ENCODE results near the gene FAM156A.
"Not testable (repeated sequence)": the region's sequence is repeated elsewhere in the genome, so short reads cannot be mapped to it uniquely, and the experiment has no call there.

FAM156A gene

DNA sequence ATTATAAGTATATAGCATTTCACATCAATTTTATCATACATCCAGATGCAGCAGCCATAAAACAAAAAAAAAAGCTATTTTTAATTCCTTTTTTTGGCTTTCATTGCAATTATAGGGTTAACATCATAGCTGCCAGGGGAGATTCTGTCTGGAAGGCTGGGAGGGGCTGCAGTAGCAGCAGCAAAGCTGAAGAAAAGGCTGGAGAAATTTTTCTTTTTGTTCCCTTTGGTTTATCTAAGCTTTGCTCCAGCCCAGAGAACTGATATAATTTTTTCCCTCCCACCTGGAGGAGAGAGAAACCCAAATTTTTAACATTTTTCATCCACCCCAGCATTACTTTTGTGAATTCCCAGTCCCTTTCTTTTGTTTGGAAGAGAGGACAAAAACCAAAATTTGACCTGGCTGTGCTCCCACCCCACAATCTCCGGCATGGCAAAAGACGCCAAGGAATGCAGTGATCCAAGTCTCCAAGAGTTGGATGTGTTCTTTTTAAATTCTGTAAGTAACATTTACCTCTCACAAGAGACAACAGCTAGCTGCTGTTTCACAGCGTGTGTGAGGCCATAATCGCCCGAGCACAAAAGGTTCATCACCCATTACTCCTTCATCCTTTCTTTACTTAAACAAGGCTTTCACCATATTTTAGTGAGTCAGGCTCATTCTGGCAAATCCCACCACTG, 25.1 kb upstream of the FAM156A start:
- Mint-ChIP-seq H3K36me3 (no peaks in the 10 kb centered on the region), H3K4me1 (no peaks in the 10 kb centered on the region), H3K9me3 (no peaks in the 10 kb centered on the region), H3K4me3 (no peak overlapping the region), H3K27me3 (no peaks in the 10 kb centered on the region), H3K27ac (no peak overlapping the region)
- DNase-seq: no peak
- CTCF ChIA-PET: no interaction called here

DNA sequence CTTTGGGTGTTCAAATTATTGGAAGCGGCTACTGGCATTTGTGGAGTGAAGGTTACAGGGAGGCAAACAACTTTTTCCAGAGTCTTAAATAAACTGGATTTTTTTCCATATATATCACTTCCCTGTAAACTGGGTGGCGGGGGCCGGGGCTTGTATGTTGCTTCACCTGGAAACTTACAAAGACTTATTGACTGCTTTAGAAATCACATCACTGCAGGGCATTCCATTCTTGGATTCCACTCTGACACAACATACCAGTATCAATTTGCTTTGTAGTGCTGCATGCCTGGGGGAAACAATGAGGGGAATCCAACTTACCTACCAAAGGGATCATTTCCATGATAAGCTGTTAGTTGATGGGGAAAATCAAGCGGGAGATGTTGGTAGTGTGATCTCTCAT, 21.7 kb upstream of the FAM156A start:
- Mint-ChIP-seq H3K4me1 (no peaks in the 10 kb centered on the region), H3K27me3 (no peaks in the 10 kb centered on the region), H3K27ac (no peak overlapping the region), H3K4me3 (no peak overlapping the region), H3K9me3 (no peaks in the 10 kb centered on the region), H3K36me3 (no peaks in the 10 kb centered on the region)
- CTCF ChIA-PET: no interaction called here
- no peak for DNase-seq

DNA sequence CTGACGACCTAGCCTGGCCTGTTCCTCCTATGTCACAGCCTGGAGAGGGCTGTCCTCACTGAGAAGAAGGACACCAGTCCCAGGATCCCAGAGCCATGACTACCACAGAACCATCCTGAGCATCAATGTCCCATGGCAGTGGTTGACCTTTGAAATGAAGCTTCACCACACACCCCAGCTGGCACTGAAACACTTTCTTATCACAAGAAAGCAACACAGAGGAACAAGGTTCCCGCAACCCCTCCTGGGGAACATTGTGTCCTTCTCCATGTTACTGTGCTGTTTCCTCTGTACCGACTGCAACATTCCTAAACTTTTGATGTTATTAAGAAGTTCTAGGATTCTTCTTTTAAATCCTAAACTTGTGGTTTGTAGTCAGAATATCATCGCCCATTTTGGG, 21.2 kb upstream of the FAM156A start:
- H3K27me3 Mint-ChIP-seq: no peaks in the 10 kb centered on the region
- H3K27ac Mint-ChIP-seq: no peak overlapping the region
- no peaks in the 10 kb centered on the region for H3K4me1 Mint-ChIP-seq
- CTCF ChIA-PET: no interaction called here
- no peak overlapping the region for H3K4me3 Mint-ChIP-seq
- no peaks in the 10 kb centered on the region for H3K36me3 Mint-ChIP-seq
- no peaks in the 10 kb centered on the region for H3K9me3 Mint-ChIP-seq
- DNase-seq: no peak

DNA sequence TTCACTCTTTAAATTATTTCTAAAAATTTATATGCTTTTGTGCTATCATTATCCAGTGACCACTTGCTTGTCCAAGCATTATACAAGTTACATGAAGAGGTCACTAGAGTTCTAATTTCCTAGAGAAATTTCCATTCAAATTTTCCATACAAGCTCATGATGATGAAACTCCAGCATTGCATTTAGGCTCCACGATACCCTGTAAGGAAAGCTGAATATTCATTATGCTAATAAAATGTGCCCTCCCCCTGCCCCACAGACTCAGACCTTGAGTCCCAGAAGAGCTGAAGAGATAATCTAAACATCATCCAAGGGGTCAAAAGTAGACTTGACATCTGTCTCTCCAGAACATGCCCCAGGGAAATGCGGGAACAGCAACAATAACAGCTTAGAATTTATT, 19.6 kb upstream of the FAM156A start:
- Mint-ChIP-seq H3K36me3 (no peaks in the 10 kb centered on the region), H3K4me3 (no peak overlapping the region), H3K4me1 (no peaks in the 10 kb centered on the region), H3K9me3 (no peaks in the 10 kb centered on the region), H3K27ac (no peak overlapping the region), H3K27me3 (no peaks in the 10 kb centered on the region)
- DNase-seq: no peak
- CTCF ChIA-PET: no interaction called here

DNA sequence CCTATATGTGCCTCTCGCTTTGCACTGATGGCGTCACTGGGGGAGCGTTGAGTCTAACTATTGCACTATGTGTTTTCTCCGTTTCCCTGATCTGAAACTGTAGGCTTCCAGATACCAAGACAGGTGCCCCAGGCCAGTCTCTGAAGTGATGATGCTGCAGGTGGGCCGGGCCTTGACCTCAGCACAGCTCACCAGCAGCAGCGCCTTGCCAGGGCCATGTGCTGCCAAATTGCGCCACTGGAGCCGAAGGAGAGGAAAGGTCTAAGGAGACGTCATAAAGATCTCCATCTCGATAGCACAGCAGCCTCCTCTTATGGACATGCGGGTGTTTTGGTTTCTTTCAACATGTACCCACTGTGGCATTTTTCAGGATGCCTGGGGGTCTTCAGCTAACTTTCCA, 17.3 kb upstream of the FAM156A start:
- H3K4me1 Mint-ChIP-seq: not testable (repeated sequence)

DNA sequence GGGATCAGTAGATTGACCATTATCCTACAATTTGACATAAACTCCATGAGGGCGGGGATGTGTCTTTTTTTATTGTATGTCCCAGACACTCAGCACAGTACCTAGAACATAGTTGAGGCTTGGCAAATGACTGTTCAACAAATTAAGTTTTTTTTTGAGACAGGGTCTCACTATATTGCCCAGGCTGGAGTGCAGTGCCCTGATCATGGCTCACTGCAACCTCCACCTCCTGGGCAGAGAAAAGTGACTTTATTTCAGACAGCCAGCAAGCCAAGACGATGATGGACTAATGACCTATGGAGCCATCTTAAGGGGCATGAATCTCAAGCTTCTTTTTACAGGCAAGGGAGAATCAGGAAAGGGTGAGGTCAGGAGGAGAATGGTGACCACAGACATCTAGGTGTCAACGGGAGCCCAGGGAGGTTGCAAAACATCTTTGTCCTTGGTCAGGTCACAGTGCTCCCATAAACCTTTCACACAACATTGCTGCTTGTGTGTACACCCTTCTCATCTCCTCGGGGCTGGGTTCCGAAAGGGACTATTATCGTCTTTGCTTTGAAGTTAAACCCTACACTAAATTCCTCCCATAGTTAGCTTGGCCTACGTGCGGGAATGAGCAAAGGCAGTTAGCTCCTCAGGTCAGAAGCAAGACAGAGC, 16.1 kb upstream of the FAM156A start:
- H3K36me3 Mint-ChIP-seq, H3K27ac Mint-ChIP-seq, DNase-seq, H3K4me1 Mint-ChIP-seq, H3K4me3 Mint-ChIP-seq, CTCF ChIA-PET, H3K9me3 Mint-ChIP-seq, H3K27me3 Mint-ChIP-seq: not testable (repeated sequence)

More for the DNA sequence above, 17.3 kb upstream of the FAM156A start:
- H3K9me3 Mint-ChIP-seq, H3K27ac Mint-ChIP-seq, H3K4me3 Mint-ChIP-seq, DNase-seq, CTCF ChIA-PET, H3K27me3 Mint-ChIP-seq, H3K36me3 Mint-ChIP-seq: not testable (repeated sequence)

DNA sequence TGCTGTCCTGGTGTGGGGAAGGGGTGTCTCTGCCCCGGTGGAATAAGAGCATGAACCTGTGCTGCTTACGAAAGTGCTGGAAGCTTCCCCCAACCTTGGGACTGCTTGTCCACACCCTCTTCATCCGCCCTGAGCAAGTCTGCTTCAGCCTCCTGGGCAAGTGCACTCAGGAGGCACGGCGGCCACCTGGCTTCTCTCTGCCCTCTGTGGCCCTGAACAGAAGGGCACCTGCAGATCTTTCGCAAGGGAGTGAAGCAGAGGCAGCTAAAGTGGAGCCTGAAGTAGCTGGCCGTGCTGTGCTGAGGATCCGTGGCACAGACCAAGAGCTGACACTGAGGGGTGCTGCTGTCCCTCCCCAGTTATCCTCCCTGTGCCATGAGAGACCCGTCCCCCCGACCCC, 9.6 kb upstream of the FAM156A start:
- H3K4me3 Mint-ChIP-seq, H3K36me3 Mint-ChIP-seq, H3K4me1 Mint-ChIP-seq, DNase-seq, H3K27ac Mint-ChIP-seq, H3K9me3 Mint-ChIP-seq, H3K27me3 Mint-ChIP-seq, CTCF ChIA-PET: not testable (repeated sequence)

DNA sequence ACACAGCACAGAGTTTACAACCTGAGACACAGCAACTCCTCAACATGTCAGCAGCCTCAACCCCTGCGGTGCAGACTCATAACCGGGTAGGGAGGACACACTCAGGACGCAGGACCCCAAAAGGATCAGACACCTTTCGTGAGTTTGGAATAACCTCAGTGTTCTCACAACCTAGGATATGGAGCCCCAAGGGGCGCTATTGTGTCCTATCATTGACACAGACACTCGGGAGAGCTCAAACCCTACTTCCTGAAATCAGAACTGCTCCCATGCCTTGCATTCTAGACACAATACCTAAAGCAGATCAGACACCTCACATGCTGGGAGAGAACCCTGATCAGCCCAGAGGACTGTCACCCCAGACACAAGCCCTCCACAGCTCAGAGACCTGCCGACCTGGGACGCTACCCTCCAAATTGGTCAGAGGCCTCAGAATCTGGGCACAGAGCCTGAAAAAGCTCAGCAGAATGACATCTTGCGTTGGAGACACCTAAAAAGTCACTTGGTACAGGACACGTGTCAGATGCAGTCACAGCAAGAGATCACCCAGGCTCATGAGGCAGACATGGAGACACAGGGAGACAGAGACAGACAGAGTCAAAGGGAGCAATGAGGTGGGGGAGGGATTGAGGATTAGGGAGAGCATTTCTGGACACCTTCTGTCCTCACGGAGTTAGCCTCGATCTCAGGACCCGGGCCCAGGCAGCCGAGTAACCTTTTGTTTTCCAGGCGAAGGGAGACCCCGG, 8.8 kb upstream of the FAM156A start:
- H3K4me3 Mint-ChIP-seq, H3K9me3 Mint-ChIP-seq, H3K4me1 Mint-ChIP-seq, H3K27ac Mint-ChIP-seq, H3K27me3 Mint-ChIP-seq, DNase-seq, H3K36me3 Mint-ChIP-seq, CTCF ChIA-PET: not testable (repeated sequence)

DNA sequence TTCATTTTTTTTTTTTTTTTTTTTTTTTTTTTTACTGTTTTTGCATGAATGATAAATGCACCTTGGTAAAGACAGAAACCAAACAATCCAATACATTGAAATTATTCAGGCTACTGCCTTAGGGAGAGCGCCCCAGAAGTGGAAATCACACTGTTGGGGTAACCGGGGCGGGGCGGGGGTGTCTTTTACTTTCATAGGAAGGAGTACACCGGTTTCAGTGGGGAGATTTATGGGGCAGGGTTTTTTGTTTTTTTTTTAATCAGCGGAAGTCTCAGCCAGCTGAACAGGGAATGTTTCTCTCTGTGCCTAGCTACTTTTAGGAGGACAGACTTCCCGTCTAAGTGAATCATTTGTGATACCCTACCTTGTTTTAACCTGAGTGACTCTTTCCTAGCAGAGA, 643 bp upstream of the FAM156A start:
- H3K4me3 Mint-ChIP-seq, H3K4me1 Mint-ChIP-seq, CTCF ChIA-PET, H3K9me3 Mint-ChIP-seq, H3K27me3 Mint-ChIP-seq, DNase-seq, H3K36me3 Mint-ChIP-seq, H3K27ac Mint-ChIP-seq: not testable (repeated sequence)

DNA sequence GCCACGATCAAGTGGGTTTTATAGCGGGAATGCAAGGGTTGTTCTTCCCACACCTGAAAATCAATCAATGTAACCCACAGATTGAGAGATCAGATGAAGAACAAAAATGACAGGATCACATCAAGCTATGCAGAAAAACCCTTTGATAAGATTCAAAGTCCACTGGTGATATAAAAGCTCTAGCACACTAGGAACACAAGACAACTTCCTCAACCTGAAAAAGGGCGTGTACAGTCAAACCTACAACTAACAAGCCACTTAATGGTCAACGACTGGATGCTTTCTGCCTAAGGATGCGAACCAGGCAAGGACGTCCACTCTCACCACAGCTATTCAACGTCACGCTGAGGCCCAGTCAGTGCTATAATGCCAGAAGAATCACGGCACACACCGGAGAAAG, 8.4 kb downstream of the FAM156A start:
- DNase-seq, H3K27ac Mint-ChIP-seq, H3K27me3 Mint-ChIP-seq, CTCF ChIA-PET, H3K36me3 Mint-ChIP-seq, H3K4me1 Mint-ChIP-seq, H3K9me3 Mint-ChIP-seq, H3K4me3 Mint-ChIP-seq: not testable (repeated sequence)

DNA sequence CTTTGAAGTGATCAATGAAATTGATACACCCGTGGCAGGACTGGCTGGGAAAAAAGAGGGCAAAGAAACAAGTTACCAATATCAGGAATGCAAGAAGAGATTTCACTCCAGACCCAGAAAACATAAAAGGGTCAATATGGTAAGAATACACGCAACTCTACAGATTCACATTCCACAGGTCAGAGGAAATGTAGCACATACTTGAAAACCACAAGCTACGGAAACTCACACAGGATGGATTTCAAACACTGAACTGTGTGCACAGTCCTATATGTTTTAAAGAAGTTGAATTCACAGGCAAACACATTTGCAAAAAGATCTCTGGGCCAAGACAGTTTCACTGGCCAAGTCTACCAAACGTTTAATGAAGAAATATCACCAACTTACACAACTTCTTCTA, 9.0 kb downstream of the FAM156A start:
- H3K9me3 Mint-ChIP-seq, H3K27me3 Mint-ChIP-seq: not testable (repeated sequence)

DNA sequence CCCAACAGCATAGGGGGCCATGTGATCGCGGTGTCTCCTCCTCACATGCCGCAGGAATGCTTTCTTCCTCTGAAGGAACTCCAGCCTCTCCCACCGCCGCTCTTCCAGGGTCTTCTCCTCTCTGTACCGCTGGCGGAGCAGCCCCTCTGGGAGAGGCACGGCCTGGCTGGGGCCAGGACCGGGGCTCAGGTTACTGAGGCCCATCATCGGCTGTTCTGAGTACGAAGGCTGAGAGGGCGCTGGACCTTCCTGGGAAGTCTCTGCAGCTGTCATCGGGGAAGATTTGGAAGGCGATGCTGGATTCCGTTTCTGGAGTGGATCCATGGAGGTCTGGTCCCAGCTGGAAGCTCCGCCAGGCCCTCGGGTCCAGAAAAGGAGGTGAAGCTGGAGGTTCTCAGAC, 10.1 kb downstream of the FAM156A start:
- H3K27me3 Mint-ChIP-seq, DNase-seq, H3K4me1 Mint-ChIP-seq, H3K4me3 Mint-ChIP-seq, H3K27ac Mint-ChIP-seq, H3K36me3 Mint-ChIP-seq, H3K9me3 Mint-ChIP-seq, CTCF ChIA-PET: not testable (repeated sequence)

More for the DNA sequence above, 9.0 kb downstream of the FAM156A start:
- H3K27ac Mint-ChIP-seq, DNase-seq, H3K4me3 Mint-ChIP-seq, CTCF ChIA-PET, H3K4me1 Mint-ChIP-seq, H3K36me3 Mint-ChIP-seq: not testable (repeated sequence)

DNA sequence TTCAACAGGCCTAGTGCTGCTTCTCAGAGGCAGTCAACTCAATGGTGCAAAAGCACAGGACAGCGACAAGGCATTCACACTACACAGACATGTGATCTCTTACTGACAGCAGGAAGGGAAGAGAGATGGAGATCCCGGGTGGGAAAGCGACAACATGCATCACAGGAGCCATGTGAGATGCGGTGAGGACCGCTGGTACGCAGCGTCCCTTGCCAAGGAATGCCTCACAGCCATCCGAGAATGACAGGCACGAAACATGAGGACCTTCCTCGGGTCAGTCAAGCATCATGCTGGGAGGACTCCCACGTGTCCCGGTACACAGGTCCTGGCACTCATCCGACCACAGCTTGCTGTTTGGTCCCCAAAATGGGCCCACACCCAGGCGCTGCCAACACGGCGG, 10.8 kb downstream of the FAM156A start:
- H3K36me3 Mint-ChIP-seq, H3K9me3 Mint-ChIP-seq, H3K4me1 Mint-ChIP-seq, DNase-seq, H3K27me3 Mint-ChIP-seq, H3K27ac Mint-ChIP-seq, CTCF ChIA-PET, H3K4me3 Mint-ChIP-seq: not testable (repeated sequence)

DNA sequence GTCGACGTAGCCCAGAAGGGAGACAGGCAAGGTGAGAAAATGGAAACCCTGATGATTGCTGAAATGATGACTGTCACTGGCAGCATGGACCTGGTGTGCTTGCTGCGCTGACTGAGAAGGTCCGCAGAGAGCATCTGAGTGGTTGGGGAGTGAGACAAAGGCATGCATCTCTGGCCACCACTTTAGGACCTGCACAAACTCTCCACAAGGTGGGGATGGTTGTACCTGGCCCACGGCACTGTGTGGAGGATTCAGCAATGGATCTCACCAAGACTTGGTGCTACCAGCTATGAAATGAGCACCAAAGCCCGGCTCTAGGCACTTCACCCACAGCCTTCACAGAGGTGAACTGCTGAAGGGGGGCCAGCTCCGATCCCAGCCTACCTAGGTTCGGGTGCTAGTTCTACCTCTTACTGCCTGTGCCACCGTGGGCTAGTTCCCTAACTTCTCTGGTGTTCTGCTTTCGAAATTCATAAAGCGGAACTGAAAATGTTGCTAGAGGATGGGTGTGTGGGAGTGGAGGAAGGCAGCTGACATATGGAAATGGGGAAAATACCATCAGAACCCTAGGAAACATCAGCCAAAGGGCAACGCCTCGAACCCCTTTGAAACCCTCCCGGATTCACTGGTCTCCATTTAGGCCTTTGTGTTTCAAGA, 12.4 kb downstream of the FAM156A start:
- H3K36me3 Mint-ChIP-seq, H3K4me3 Mint-ChIP-seq, H3K9me3 Mint-ChIP-seq, H3K27me3 Mint-ChIP-seq, H3K4me1 Mint-ChIP-seq, DNase-seq, H3K27ac Mint-ChIP-seq, CTCF ChIA-PET: not testable (repeated sequence)

DNA sequence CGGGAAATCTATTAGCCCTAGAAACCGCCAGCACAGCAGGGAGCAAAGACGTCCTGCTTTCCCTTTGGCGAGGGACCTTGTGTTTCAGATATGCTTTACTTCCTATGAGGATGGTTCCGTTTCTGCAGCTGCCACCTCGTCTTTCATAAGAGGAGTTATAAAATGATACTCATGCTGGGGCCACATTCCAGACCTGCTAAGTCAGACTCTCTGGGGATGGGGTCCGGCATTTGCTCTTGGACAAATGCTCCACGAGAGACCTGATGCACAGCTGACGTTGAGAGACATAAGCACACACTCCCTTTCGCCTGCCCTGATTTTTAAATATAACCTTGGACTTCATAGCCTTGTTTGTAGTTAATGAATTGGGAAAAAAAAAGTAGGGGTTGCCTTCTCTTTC, 16.6 kb downstream of the FAM156A start:
- H3K9me3 Mint-ChIP-seq, H3K27me3 Mint-ChIP-seq, H3K36me3 Mint-ChIP-seq, H3K4me1 Mint-ChIP-seq, DNase-seq, H3K4me3 Mint-ChIP-seq, H3K27ac Mint-ChIP-seq, CTCF ChIA-PET: not testable (repeated sequence)
